Stomach (tissue), 4 donors: ENCODE data around the gene PDP2.

Source experiments
- CTCF ChIP-seq, 7 experiments: fragments of 450-650 bp in 4 of 7; fragments of 200-600 bp in 3 of 7; sonication (generic) in 3 of 7; IDR thresholded peaks; one replicate each; pipeline ENCODE4 v1.5.1; 2016 to 2019; ENCODE audit warnings: antibody characterized with exemption in 7 of 7, control low read depth in 2 of 7, mild to moderate bottlenecking in 1 of 7
- EP300 ChIP-seq: sonication (generic); formaldehyde crosslinking; IDR thresholded peaks from one replicate; pipeline ENCODE4 v1.6.1; 2017; ENCODE audit warnings: antibody characterized with exemption
- POLR2A ChIP-seq, 4 donors: fragments of 450-650 bp; IDR thresholded peaks; one replicate each; pipeline ENCODE4 v1.6.1; 2016; ENCODE audit warnings: antibody characterized with exemption in 4 of 4, control low read depth in 2 of 4, mild to moderate bottlenecking in 1 of 4, moderate library complexity in 1 of 4
- POLR2AphosphoS5 ChIP-seq, 3 donors: sonication (generic); formaldehyde crosslinking; IDR thresholded peaks; one replicate each; pipeline ENCODE4 v1.6.1; 2016; ENCODE audit warnings: antibody characterized with exemption in 3 of 3

GRCh38 chr16:66904846-66905632 is 24.7 kb downstream of the PDP2 start:
- no peak for TF ChIP-seq CTCF (IDR thresholded peaks at IDR 0.05)
- TF ChIP-seq POLR2A (IDR thresholded peaks at IDR 0.05) = no peak
- no peak for TF ChIP-seq EP300
- TF ChIP-seq POLR2AphosphoS5 (IDR thresholded peaks at IDR 0.05) = no peak
